NCI-H2196 (cell line): ENCODE results near the gene MPDU1.

Experiments used
- DNase-seq: peaks from one replicate; lab custom pipeline; 2025; ENCODE audit not compliant: unreplicated experiment; lab: John Stamatoyannopoulos, UW

The MPDU1 gene

DNA sequence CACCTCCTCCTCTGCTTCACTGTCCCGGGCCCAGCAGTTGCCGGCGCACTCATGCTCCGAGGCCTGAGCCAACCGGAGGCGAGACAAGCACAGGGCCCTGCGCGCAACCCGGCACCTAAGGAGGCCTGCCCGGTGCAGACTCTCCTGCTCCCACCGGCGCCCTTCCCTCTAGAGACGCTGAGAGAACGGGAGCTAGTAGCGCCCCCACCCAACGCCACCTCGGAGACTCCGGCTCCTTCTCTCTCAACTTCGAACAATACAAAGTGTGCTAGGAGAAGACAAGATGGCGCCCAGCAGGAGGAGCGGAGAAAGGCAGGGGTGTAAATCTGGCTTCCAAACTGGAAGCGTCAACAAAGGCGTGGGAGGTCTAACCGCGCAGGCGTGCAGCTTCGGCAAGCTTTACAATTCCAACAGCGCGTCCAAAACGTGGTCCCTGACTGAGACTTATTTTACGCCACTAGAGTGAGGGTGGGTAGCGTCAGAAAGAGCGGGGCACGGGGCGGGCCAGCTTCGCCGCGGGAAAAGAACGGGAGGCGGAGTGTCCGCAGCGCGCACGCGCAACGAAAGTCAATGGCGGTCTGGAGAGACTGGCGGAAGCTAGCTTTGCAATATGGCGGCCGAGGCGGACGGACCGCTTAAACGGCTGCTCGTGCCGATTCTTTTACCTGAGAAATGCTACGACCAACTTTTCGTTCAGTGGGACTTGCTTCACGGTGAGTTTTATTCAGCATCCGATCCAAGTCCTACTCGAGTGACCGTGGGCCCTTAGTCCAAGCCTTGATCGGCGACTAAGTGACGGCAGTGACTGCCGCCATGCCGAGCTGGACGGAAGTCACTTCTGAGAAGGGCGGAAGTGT lies at the start of gene MPDU1:
TSS of gene MPDU1 (plus strand) at position 600 of the 857 bp plus-strand sequence. CDS start at position 611, 11 bp downstream.
- DNase-seq: peak; percentile 89

DNA sequence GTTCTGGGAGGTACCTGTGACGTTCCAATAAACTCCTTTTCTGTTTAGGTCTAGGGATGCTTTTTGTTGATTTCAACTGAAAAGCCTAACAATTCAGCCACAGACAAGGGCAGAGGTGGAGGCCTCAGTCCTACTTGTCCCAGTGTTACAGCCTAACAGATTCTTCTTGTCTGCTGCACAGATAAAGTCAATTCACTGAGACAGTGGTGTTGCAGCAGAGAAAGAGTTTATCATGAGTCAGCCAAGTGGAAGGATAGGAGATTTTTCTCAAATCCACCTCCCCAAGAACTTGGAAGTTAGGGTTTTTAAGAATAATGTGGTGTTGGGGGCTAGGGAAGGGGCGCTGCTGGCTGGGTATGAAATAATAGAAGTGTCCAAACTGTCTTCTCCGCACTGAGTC lies 45.6 kb upstream of the MPDU1 start:
- no peak for DNase-seq

- DNase-seq: no peak
These were observed 44.6 kb upstream of the MPDU1 start for GRCh38 chr17:7538891-7539545.

GRCh38 chr17:7541074-7541621 lies 42.5 kb upstream of the MPDU1 start:
- no peak for DNase-seq

DNA sequence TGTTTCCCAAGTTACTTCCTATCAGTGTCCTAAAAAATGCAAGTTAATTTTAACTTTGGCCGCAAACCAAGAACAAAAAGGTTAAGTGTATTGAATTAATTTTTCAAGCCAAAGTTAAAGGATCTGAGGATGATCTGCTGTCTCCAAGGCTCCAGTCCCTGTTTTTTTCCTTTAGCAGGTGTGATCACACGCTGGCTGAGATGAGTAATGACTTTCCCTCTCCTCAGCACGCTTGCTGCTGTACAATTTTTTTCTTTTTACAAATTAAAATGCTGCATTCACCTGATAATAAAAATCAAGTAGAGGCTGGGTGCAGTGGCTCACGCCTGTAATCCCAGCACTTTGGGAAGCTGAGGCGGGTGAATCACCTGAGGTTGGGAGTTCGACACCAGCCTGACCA lies 38.7 kb upstream of the MPDU1 start:
- DNase-seq: no peak

DNA sequence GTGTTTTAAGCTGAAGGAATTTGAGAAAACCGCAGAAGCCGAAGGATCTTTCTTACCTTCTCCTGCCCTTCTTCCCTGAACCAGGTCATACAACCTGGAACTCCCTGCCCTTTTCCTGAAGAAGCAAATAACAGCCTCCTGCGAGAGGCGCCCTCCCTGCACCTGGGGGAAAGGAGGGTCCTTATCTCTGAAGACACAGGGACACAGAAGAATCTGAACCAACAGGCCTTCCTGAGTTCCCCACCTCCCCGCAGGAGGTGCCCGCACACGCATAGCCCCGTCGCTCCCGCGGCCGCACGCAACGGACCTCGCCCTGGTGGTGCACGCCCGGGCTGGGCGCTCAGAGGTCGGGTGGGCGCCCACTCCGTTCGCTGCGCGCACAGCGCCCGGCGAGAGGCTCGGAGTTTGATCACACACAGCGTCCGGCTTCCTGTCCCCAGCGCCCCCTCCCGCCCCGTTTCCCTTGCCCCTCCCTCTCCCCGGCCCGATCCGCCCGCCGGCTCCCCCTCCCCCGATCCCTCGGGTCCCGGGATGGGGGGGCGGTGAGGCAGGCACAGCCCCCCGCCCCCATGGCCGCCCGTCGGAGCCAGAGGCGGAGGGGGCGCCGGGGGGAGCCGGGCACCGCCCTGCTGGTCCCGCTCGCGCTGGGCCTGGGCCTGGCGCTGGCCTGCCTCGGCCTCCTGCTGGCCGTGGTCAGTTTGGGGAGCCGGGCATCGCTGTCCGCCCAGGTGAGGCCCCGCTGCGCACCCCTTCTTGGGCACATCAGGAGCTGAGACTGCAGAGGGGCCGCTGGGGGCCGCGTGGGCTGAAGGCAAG lies 34.9 kb upstream of the MPDU1 start, which contains the start of gene TNFSF12:
TSS of gene TNFSF12 (plus strand) at position 474 of the 816 bp plus-strand sequence. CDS start at position 570, 96 bp downstream.
- DNase-seq: no peak

- no peak for DNase-seq
These were observed 34.1 kb upstream of the MPDU1 start for GRCh38 chr17:7549401-7550055.

DNA sequence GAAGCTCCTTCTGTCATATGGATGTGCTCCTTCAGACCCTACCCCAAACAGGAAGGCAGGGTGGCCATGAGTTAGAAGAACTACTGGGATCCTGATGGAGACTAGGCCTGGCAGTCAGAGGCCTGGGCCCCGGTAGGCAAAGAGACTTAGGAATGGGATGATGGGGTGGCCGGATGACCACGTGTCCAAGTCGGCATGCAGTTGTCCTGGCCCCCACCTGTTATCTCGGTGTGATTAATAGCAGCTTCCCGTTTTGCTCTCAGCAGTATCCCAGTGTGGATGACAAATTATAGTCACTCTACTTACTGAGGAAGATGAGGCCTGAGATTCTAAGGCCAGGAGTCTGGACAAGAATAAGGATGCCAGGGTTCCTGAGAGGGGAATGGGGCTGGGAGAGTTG lies 33.3 kb upstream of the MPDU1 start:
- no peak for DNase-seq

GRCh38 chr17:7551396-7551795 lies 32.3 kb upstream of the MPDU1 start:
- no peak for DNase-seq

DNA sequence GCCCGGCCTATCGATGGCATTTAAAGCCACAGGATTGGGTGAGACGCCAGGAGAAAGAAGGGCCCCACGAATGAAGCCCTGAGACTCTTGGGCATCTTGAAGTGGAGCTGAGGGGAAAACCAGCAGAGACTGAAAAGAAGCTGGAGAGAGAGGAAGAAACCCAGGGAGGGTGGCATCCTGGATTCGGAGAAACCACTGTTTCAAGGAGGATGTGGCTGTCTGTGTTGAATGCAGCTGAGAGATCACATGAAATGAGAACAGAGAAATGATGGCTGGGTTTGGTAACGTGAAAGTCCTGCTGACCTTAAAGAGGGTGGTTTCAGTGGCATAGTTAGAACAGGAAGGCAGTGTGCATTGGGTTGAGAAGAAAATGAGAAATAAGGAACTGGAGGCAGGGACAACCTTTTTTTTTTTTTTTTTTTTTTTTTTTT lies 31.0 kb upstream of the MPDU1 start:
- no peak for DNase-seq

DNA sequence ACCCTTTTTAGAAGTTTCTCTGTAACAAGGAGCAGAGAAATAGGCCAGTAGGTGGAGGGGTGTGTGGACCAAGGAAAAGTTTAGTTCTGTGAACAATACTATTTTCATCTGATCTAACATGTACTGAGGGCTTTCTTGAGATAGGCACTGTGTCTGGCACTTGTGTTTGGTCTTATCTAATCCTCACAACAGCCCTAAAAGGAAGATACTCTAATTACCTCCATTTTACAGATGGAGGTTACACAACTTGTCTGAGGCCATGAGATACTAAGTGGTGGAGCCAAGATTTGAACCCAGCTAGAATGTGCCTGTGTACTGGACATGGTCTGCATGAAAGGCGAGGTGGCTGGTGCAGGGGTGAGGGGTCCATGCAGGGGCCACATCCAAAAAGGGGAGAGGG lies 30.3 kb upstream of the MPDU1 start:
- DNase-seq: no peak

DNA sequence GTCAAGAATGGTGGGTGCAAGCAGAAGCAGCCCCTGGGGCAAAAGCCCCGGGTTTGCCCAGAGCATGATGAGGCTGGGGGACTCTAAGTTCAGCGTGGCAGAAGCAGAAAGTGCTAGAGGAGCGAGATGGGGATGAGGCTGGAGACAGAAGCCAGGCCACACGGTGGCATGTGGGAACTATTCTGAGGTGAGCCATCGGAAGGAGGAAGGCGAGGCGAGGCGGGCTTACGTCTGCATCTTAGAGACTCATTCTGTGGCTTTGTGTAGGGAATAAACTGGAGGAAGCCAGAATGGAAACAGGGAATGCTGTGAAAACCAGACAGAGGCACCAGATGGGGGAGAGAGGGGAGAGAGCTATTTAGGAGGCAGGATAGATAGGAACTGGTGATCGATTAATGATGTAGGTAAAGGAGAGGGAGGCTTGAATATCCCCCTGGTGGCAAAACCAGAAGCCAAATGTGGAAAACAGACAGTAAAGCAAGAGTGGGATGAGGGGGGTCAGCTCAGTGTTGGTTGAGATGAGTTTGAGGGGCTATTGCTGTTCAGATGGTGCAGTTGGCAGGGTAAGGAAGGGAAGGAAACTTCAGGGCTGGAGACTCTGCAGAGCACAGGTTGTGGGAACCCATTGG lies 28.2 kb upstream of the MPDU1 start:
- no peak for DNase-seq

GRCh38 chr17:7556627-7557026 lies 27.0 kb upstream of the MPDU1 start:
- DNase-seq: no peak

GRCh38 chr17:7557147-7557764 lies 26.4 kb upstream of the MPDU1 start:
- DNase-seq: no peak

DNA sequence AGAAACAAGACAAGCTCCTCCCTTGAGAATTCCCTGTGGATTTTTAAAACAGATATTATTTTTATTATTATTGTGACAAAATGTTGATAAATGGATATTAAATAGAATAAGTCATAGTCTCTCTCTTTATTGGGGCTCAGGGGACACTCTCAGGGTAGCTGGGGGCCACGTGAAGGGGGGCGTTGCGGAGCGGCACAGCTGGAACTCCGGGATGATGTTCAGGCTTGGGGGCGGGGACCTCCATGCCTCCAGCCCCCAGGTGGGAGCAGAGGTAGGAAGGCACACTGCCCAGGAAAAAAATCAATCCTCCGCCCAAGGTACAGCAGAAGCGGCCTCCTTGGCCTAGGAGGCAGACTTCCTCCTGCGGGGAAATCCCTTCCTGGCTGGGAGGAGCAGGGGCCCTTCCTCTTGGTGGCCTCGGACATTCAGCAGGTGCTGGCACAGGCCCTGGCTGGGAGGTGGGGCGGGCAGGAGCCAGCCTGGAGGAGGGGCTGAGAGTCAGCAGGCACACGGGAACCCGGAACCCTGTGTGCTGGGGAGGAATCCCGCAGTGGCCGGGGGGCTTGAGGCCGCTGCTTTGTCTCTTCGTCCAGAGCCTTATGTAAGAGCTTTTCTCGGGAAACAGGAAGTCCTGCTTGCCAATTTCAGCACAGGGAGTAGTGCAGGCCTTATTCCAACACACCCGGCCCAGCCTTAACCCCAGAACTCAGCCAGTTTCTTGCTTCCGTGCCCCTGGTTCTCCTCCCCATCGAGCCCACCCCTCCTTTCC lies 25.7 kb upstream of the MPDU1 start:
- peak; percentile 77 for DNase-seq

- no peak for DNase-seq
These were observed 24.9 kb upstream of the MPDU1 start, which contains the start of gene TNFSF13 for GRCh38 chr17:7558544-7559319. Gene TNFSF13 (plus strand): TSS chr17:7558750. CDS start chr17:7559040, 290 bp downstream.

DNA sequence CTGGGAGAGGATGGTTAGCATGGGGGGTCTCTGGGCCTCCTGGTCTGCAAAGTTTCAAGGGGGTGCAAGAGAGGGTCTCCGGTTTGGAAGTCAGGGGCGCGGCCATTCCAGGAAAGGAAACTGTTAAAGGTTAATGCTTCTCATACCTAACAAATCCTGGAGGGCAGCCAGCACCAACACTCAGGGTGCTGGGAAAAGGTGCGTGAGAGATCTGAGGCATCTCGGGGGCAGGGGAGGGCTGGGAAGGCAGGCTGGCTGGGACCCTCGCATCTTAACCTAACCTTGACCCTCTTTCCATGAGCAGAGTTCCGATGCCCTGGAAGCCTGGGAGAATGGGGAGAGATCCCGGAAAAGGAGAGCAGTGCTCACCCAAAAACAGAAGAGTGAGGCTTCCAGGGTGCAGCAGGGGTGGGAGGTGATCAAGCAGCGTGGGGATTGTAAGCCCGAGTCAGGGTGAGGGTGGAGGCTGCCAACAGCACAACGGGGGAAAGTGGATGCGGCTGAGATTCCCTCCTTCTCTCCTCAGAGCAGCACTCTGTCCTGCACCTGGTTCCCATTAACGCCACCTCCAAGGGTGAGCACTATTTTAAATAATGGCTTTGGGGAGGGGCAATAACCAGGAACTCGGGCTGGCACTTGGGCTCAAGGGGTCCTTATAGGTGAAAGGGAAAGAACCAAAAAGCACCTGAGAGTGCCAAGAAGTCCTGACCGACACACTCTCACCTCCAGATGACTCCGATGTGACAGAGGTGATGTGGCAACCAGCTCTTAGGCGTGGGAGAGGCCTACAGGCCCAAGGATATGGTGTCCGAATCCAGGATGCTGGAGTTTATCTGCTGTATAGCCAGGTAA lies 24.1 kb upstream of the MPDU1 start:
- DNase-seq: no peak
